Measurements from ENCODE around the gene ST6GALNAC1. TPM values are rescaled to one million over a fixed set of nuclear protein-coding genes. Genes with fewer than 3 reads are reported as not detected.

ST6GALNAC1 gene
- total RNA-seq, 1 donor from 2014 or later: 0.33 TPM

GRCh38 chr17:76581515-76581914 lies 62.0 kb downstream of the ST6GALNAC1 start:
- no peak for DNase-seq (ENCODE audit: low read depth, low spot score)

- no peak for DNase-seq (ENCODE audit: low read depth, low spot score)
Measured at GRCh38 chr17:76579281-76579680, 64.3 kb downstream of the ST6GALNAC1 start.

- no peak for DNase-seq (ENCODE audit: low read depth, low spot score)
Measured at GRCh38 chr17:76578376-76578775, 65.2 kb downstream of the ST6GALNAC1 start.

- DNase-seq (ENCODE audit: low read depth, low spot score): no peak
Measured at GRCh38 chr17:76577876-76578275, 65.7 kb downstream of the ST6GALNAC1 start.

GRCh38 chr17:76576189-76576588 lies 67.4 kb downstream of the ST6GALNAC1 start:
- no peak for DNase-seq (ENCODE audit: low read depth, low spot score)

- no peak for DNase-seq (ENCODE audit: low read depth, low spot score)
Measured at GRCh38 chr17:76575570-76575969, 68.0 kb downstream of the ST6GALNAC1 start.

Other genes starting within 250 kb of the ST6GALNAC1 start
- gene UBE2O, start 190.6 kb downstream of the ST6GALNAC1 start, total RNA-seq: 19.0 and 25.5 TPM in 2 replicates
- gene AANAT, start 176.2 kb downstream of the ST6GALNAC1 start, total RNA-seq: not detected in 2 replicates
- gene RHBDF2, start 142.3 kb downstream of the ST6GALNAC1 start, total RNA-seq: 14.0 and 20.6 TPM in 2 replicates
- gene CYGB, start 106.0 kb downstream of the ST6GALNAC1 start, total RNA-seq: 0.40 and 1.4 TPM in 2 replicates
- 0.20 and 0.35 TPM in 2 replicates for gene PRCD, start 103.7 kb downstream of the ST6GALNAC1 start, total RNA-seq
- 0.66 and 1.7 TPM in 2 replicates for gene ST6GALNAC2, start 57.9 kb downstream of the ST6GALNAC1 start, total RNA-seq
- 88.0 and 88.2 TPM in 2 replicates for gene MXRA7, start 67.2 kb upstream of the ST6GALNAC1 start, total RNA-seq
- 22.6 and 33.0 TPM in 2 replicates for gene JMJD6, start 82.8 kb upstream of the ST6GALNAC1 start, total RNA-seq
- 18.6 and 19.8 TPM in 2 replicates for gene METTL23, start 83.1 kb upstream of the ST6GALNAC1 start, total RNA-seq
- 371 and 418 TPM in 2 replicates for gene SRSF2, start 93.6 kb upstream of the ST6GALNAC1 start, total RNA-seq
- 26.6 and 28.6 TPM in 2 replicates for gene MFSD11, start 94.4 kb upstream of the ST6GALNAC1 start, total RNA-seq
- 0.53 and 1.4 TPM in 2 replicates for gene MGAT5B, start 224.6 kb upstream of the ST6GALNAC1 start, total RNA-seq